GM12864 (cell line): ENCODE results near the gene SLC7A6.

ENCODE experiments used
- DNase-seq: peaks from one replicate; pipeline ENCODE4 v3.0.0-alpha.2; 2011; ENCODE audit warnings: low read depth
- H3K4me3 ChIP-seq: 2 replicates; pipeline ENCODE4 v1.5.1; 2011; ENCODE audit warnings: mild to moderate bottlenecking, low read depth, low read length, control low read depth
- TF ChIP-seq, protein P1 (sequence below): IDR thresholded peaks from 2 replicates; pipeline ENCODE4 v1.5.1; 2011; ENCODE audit warnings: low read depth, mild to moderate bottlenecking, moderate library complexity, low read length, control low read depth, inconsistent platforms; ENCODE audit errors: missing control alignments

Gene SLC7A6

DNA sequence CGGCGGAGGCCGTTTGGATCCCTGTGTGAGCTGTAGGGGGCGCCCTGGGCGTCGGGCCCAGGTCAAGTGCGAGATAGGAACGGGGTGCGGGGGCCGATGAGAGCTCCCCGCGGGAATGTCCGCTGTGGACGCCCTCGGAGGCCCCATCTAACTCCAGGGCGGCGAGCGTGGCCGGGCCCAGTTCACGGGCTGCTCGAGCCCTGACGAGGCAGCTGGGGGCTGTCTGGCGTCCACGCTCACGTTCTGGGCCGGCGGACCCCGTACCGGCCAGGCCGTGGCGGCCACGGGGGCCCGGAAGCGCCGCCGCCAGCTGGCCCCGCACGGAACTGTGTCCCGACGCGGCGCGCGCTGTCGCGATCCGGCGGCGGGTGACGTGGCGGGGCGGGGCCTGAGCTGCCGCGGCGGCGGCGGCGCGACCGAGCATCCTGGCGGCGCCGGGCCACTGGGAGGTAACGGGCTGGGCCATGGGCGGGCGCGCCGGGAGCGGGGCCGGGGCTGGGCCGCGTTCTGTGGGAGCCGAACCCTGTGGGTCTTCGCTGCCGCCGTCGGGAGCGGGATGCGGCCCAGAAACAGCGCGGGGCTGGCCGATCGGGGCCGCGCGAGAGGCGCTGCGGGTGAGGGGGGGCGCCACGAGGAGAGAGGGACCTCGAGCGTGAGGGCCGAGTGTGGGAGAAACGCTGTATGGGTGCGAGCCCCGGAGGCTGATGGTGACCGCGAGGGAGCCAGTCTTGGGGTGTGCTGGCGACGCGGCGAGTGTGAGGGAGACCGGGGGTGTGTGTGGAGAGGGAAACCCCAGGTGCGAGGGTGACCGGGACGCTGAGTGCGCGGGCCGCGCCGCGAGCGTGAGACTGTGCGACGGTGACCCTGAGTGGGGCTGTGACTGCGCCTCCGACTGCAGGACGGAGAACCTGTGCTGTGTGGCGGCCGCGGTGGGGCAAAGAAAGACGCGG, at the start of gene SLC7A6:
Gene SLC7A6, plus strand, starts transcription at position 399 of the 950 bp plus-strand sequence. CDS start 10,201 bp downstream, outside the sequence.
- DNase-seq = peak; percentile 49
- TF ChIP-seq, protein P1, sequence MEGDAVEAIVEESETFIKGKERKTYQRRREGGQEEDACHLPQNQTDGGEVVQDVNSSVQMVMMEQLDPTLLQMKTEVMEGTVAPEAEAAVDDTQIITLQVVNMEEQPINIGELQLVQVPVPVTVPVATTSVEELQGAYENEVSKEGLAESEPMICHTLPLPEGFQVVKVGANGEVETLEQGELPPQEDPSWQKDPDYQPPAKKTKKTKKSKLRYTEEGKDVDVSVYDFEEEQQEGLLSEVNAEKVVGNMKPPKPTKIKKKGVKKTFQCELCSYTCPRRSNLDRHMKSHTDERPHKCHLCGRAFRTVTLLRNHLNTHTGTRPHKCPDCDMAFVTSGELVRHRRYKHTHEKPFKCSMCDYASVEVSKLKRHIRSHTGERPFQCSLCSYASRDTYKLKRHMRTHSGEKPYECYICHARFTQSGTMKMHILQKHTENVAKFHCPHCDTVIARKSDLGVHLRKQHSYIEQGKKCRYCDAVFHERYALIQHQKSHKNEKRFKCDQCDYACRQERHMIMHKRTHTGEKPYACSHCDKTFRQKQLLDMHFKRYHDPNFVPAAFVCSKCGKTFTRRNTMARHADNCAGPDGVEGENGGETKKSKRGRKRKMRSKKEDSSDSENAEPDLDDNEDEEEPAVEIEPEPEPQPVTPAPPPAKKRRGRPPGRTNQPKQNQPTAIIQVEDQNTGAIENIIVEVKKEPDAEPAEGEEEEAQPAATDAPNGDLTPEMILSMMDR = peak; percentile 82
- H3K4me3 ChIP-seq = peak within 1 kb of the TSS; percentile 79

DNA sequence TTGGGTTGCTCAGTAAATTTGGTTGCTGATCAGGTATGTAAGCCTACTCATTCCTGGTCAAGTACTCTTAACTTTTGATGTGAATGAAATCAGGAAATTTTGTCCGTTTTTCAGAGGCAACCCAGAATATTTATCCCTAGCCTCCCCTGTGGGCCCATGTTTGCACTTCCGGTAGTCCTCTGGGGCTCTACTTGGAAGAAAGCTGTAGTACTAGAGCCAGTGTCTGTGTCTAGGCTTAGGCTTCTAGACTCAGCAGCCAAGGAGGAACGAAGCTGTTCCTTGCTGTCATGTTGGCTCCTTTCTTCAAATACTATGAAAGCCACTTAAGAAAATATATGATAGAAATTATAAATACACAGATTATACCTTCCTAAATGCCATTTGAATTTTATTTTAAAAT, 49.6 kb upstream of the SLC7A6 start:
- no peak for DNase-seq
- H3K4me3 ChIP-seq = no peak overlapping the region
- TF ChIP-seq, protein P1 = no peak

DNA sequence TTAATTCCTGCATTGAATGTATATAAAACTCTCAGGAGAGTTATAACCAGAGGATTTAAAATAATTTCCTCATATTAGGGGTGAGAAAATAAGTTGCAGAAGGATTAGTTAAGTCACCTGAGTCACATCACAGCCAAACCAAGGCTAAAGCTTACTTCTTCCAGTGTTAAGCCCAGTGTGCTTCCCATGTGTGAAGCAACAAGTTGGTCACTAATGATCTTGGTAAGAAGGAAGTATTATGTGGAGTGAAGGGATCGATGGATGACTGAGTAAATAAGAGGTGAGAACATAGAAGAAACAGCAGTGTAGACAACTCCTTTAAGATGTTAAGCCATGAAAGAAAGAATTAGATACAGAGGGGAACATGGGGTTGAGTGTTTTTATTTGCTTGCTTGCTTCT, 49.0 kb upstream of the SLC7A6 start:
- H3K4me3 ChIP-seq = no peak overlapping the region
- TF ChIP-seq, protein P1 = no peak
- DNase-seq = no peak

DNA sequence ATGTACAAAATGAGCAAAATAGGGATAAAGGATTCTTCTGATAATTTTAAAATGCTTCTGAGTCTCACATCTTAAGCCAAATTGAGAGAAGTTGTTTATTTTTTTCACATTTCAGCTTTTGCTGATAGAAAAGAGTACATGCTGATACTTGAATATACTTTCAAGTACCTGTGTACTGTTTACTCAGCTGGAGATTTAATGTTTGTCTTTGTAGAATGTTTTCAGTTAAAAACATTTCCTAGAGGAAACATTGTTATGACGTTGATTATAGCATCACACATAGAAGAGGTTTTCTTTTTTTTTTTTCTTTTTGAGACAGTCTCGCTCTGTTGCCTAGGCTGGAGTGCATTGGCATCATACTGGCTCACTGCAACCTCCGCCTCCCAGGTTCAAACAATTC, 48.1 kb upstream of the SLC7A6 start:
- no peak overlapping the region for H3K4me3 ChIP-seq
- TF ChIP-seq, protein P1 = no peak
- DNase-seq = no peak

DNA sequence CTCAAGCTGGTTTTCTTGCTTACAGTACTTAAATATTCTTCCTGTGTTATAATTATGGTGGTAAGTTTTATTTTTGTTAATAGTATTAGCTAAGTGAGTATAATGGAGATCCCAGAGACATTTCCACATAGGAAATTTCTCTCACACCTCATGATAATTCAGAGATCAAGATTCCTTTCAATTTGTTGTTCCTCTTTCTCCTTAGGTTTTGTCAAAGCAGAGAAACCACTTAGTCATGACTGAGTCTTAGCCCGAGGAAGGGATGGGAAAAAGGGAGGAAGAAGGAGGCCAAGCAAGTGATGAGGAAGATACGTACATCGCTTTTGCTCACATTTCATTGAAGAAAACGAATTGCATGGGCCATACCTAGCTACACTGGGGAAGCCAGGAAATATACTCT, 46.8 kb upstream of the SLC7A6 start:
- TF ChIP-seq, protein P1 = no peak
- no peak for DNase-seq
- no peak overlapping the region for H3K4me3 ChIP-seq

DNA sequence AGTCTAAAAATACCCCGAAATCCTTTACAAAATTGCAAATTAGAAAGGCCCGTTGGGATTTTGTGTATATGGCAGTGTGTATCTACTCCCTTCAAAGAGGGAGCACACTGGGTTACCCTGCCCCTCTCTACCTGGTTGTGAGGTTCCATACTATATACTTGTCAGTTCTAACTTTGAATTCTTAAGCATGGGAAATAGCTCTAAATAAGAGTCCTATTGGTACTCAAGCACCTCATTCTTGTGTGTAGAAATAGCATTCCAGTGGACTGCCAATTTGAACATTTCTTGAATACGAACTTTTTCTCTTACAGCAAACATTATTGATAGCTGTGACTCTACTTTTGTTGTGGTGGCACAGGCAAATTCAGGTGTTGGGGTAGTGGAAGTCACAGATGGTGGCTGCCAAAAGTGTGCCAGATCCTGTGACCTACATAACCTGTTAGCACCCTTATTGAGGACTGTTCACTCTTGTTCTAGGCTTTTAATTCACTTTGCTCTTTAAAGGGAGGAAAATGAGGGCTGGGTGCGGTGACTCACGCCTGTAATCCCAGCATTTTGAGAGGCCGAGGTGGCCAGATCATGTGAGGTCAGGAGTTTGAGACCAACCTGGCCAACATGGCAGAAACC, 44.5 kb upstream of the SLC7A6 start:
- no peak overlapping the region for H3K4me3 ChIP-seq
- no peak for DNase-seq
- TF ChIP-seq, protein P1 = no peak
